ENCODE measurements around the gene KIF26A. TPM values are rescaled to one million over a fixed set of nuclear protein-coding genes. Genes with fewer than 3 reads are reported as not detected.
A peak's percentile ranks its signal among the peaks of the same experiment; 100 is the strongest.

The KIF26A gene
- 12.3 TPM for total RNA-seq
- 2.3 TPM for polyA plus RNA-seq (ENCODE audit: insufficient read depth, low read depth, low replicate concordance)
- long read RNA-seq, donor 1 = 0 reads
- long read RNA-seq, donor 2 = 0 reads
- long read RNA-seq, donor 3, partial matches to known transcripts = 6 of 6 reads
- long read RNA-seq, donor 3, other reads (novel, unspliced or antisense) = 0 of 6 reads
- long read RNA-seq, donor 4, full-length matches to known transcripts = 1 of 1 reads
- long read RNA-seq, donor 4, partial matches to known transcripts = 0 of 1 reads
- long read RNA-seq, donor 4, other reads (novel, unspliced or antisense) = 0 of 1 reads
- long read RNA-seq, donor 5 = 0 reads
- long read RNA-seq, donor 6 = 0 reads
- long read RNA-seq, donor 7, partial matches to known transcripts = 15 of 17 reads
- long read RNA-seq, donor 7, other reads (novel, unspliced or antisense) = 2 of 17 reads
- long read RNA-seq, donor 8 = 0 reads
- long read RNA-seq, donor 9 = 0 reads
- long read RNA-seq, donor 10 = 0 reads

DNA sequence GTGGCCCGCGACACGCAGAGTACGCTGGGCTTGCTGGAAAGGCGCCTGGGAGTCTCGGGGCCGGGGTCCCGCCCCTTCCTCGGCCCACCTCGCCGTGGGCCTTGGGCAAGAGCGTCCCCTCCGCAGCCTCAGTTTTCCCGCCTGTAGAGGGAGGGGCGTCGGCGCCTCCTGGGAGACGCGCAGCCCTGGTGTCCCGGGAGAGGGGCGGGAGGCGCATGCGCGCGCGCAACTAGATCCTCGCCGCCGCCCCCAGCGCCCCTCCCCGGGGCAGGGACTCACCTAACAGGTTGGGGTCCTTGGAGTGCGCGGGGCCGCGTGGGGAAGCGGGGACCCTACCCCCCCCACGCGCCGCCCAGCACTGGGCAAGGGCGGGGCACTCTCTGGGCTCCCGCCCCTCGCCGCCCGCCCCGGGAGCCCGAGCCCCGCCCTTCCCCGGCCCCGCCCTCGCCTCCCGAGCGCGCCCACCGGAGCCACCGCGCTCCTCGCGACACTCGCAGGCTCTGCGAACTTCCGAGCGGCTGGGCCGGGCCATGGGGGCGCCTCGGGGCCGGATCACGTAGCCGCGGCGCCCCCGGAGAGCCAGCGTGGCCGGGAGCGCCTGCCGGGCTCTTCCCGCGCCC is at the start of gene KIF26A:
Gene KIF26A (plus strand): TSS at position 490 of the 620 bp plus-strand sequence. CDS start 136 bp downstream, outside the sequence.
- Histone ChIP-seq H3K4me1 (ENCODE audit: control insufficient read depth in 2 of 3, insufficient read depth in 2 of 3, low read depth in 1 of 3, low read length in 3 of 3) (peaks cover 0 to 5% (median 0%) of the 10 kb centered on the region in 3 donors), H3K9me3 (ENCODE audit: control insufficient read depth in 2 of 3, insufficient read depth in 1 of 3, low read length in 3 of 3) (no peaks in the 10 kb centered on the region), H3K36me3 (ENCODE audit: control insufficient read depth in 2 of 3, insufficient read depth in 3 of 3, low read length in 3 of 3) (no peaks in the 10 kb centered on the region), H3K9ac (ENCODE audit: low read length in 3 of 3) (no peak within 1 kb of the TSS), H3K4me3 (ENCODE audit: low read length in 3 of 3) (peak within 1 kb of the TSS in 2 of 3 donors; percentile 25 to 30), H3K27me3 (ENCODE audit: control insufficient read depth, insufficient read depth, low read length) (peaks cover 13% of the 10 kb centered on the region), H3K27ac (ENCODE audit: low read depth in 2 of 2, low read length in 2 of 2) (peak within 1 kb of the TSS in 1 of 2 donors; percentile 37)
- intact Hi-C loops (cut with DNase I) = loop anchor here (5.0 kb wide), 1 partner anchor 424 kb away; no protein-coding TSS in a partner anchor
- DNase-seq (peak in 3 of 5 donors; percentile 61 to 87 (median 80)), FAIRE-seq (no peak)
- TF ChIP-seq CTCF (IDR thresholded peaks at IDR 0.05; ENCODE audit: borderline replicate concordance, extremely low read depth, insufficient read depth) = no peak

- no peak overlapping the region for H3K9ac ChIP-seq (ENCODE audit: low read length in 3 of 3)
- intact Hi-C loops (cut with DNase I) = no loop called here
- peak in 2 of 5 donors; percentile 30 to 70 for DNase-seq
- H3K36me3 ChIP-seq (ENCODE audit: control insufficient read depth in 2 of 3, insufficient read depth in 3 of 3, low read length in 3 of 3) = no peaks in the 10 kb centered on the region
- no peaks in the 10 kb centered on the region for H3K9me3 ChIP-seq (ENCODE audit: control insufficient read depth in 2 of 3, insufficient read depth in 1 of 3, low read length in 3 of 3)
- H3K4me1 ChIP-seq (ENCODE audit: control insufficient read depth in 2 of 3, insufficient read depth in 2 of 3, low read depth in 1 of 3, low read length in 3 of 3) = peaks cover 0 to 2% (median 0%) of the 10 kb centered on the region in 3 donors
- H3K27ac ChIP-seq (ENCODE audit: low read depth in 2 of 2, low read length in 2 of 2) = no peak overlapping the region
- no peaks in the 10 kb centered on the region for H3K27me3 ChIP-seq (ENCODE audit: control insufficient read depth, insufficient read depth, low read length)
- TF ChIP-seq CTCF (IDR thresholded peaks at IDR 0.05; ENCODE audit: borderline replicate concordance, extremely low read depth, insufficient read depth) = no peak
- H3K4me3 ChIP-seq (ENCODE audit: low read length in 3 of 3) = no peak overlapping the region
- FAIRE-seq = no peak
Observed at GRCh38 chr14:104090071-104090748, 48.2 kb upstream of the KIF26A start.

DNA sequence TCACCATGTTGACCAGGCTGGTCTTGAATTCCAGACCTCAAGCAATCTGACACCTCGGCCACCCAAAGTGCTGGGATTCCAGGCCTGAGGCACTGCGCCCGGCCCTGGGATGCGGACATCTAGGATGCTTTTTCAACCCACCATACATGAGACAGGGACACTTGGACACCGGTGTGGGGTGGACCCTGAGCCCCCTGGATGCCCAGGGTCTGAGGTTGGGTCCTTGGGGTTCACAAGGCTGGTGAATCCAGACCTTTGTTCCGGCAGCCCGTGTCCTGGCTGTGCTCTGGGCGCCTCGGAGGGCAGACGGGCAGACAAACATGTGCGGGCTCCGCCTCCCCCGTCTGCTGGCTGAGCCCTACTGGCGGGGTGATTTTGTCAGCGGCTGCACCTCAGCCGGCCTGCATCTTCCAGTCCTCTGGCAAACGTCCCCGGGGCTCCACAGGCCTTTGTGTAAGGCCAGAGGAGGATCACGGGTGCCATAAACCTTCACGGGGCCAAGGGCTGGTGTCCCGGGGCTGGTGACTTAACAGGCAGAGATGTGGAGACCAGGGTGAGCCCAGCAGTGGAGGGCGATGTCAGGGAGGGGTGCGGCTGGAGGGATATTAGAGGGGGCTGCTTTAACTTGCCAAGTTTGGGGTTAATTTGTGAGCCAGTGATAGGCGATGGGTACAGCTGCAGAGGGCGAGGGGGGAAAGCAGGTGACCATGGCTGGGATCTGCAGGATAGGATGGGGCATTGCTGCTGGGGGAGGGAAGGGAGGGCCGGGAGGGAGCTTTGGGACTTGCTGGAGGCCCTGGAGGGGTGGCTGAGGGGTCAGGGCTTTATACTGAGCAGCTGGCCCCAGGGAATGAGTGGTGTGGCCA is 47.1 kb upstream of the KIF26A start:
- Histone ChIP-seq H3K27me3 (ENCODE audit: control insufficient read depth, insufficient read depth, low read length) (no peaks in the 10 kb centered on the region), H3K27ac (ENCODE audit: low read depth in 2 of 2, low read length in 2 of 2) (no peak overlapping the region), H3K4me3 (ENCODE audit: low read length in 3 of 3) (no peak overlapping the region), H3K36me3 (ENCODE audit: control insufficient read depth in 2 of 3, insufficient read depth in 3 of 3, low read length in 3 of 3) (no peaks in the 10 kb centered on the region), H3K9ac (ENCODE audit: low read length in 3 of 3) (no peak overlapping the region), H3K9me3 (ENCODE audit: control insufficient read depth in 2 of 3, insufficient read depth in 1 of 3, low read length in 3 of 3) (no peaks in the 10 kb centered on the region), H3K4me1 (ENCODE audit: control insufficient read depth in 2 of 3, insufficient read depth in 2 of 3, low read depth in 1 of 3, low read length in 3 of 3) (no peaks in the 10 kb centered on the region)
- DNase-seq = peak in 3 of 5 donors; percentile 42 to 66 (median 54)
- no peak for TF ChIP-seq CTCF (IDR thresholded peaks at IDR 0.05; ENCODE audit: borderline replicate concordance, extremely low read depth, insufficient read depth)
- no peak for FAIRE-seq
- intact Hi-C loops (cut with DNase I) = no loop called here
